GM19372 (cell line): ENCODE measurements around the gene ASCL1.

Experiments
- ATAC-seq: cut with Tn5 transposase; IDR thresholded peaks from one replicate; pipeline ENCODE4 v1.9.1; 2021; ENCODE audit warnings: mild to moderate bottlenecking, low read depth, moderate library complexity; ENCODE audit not compliant: unreplicated experiment

The ASCL1 gene

DNA sequence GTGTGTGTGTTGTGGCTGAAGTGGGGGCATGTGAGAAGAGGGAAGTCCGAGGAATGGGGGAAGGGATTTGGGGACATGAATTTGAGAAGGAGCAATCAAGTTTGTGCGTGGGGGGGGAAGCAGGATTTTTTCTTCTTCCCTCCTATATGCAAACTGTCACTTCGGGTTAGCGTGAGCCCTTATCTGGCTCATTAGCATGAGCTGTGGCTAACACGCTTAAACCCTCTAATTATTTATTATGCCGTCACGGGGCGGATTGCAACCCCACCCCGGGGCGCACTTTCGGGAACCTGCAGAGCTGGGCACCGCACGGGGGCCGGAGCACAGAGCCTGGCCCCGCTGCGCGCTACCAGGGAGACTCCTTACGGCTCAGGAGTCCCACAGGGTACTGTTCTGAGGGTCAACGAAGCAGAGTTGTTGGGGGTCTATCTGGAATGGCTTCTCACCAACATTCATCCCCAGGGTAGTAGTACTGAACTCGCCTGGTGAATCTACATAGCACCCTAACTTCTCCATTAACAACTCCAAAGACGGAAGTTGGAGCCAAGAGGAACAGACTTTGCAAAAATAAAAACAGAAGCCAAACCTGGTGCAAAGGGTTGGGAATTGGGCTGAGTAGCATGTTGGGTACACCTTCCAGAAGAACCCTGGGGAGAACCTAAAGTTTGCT lies 6.4 kb upstream of the ASCL1 start:
- no peak for ATAC-seq

DNA sequence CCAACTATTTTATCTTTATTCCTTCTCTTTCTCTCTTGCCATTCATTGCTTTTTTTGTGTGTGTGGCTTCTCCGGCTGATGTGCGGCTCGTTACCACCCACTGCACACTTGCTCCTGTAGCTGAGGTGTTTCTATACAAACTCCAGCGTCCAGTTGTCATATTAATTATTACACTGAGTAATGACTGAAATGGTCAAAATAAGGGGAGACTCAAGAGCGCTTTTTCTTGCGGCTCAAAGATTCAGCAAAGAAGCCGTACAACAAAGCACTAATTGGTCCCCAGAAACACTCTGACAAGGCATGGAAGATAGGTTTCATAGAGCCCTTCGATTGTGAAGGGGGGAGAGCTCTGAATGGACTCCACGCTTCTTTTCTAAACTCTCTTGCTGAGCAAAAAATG lies 5.6 kb upstream of the ASCL1 start:
- ATAC-seq: no peak

DNA sequence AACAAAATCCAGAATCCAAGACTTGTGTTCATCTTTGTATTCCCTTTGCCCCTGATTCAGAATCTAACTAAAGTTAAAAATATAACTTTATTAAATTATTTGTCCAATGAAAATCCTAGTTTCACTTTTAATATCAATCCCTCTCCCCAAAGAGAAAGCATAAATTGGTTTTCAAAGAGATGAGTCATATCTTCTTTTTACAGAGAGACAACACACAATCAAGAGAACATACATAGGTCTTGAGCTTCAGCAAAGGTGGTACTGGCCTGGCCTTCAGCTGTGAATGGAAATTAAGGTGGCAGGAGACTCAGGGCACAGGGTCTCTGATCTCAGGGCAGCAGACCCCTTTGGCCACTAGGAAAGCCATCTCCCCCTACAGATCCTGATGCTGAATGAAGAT lies 4.3 kb upstream of the ASCL1 start:
- ATAC-seq: no peak

DNA sequence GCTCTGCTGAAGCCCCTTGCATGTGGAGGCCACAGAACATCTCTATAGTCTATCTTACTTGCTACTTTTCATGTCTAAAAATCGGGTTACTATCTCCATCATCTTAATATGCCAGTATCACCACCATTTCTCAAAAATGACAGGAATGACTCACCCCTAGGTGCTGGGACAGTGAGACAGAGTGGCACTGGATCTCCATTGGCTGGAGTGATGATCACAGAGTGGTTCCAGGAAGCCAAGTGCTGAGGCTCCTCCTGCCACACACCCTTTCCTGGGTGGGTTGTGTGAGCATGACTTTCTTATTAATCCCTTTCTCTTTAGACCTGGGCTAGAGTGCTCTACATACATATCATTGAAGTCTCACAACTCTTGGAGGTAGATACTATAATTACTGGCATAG lies 3.3 kb upstream of the ASCL1 start:
- no peak for ATAC-seq

DNA sequence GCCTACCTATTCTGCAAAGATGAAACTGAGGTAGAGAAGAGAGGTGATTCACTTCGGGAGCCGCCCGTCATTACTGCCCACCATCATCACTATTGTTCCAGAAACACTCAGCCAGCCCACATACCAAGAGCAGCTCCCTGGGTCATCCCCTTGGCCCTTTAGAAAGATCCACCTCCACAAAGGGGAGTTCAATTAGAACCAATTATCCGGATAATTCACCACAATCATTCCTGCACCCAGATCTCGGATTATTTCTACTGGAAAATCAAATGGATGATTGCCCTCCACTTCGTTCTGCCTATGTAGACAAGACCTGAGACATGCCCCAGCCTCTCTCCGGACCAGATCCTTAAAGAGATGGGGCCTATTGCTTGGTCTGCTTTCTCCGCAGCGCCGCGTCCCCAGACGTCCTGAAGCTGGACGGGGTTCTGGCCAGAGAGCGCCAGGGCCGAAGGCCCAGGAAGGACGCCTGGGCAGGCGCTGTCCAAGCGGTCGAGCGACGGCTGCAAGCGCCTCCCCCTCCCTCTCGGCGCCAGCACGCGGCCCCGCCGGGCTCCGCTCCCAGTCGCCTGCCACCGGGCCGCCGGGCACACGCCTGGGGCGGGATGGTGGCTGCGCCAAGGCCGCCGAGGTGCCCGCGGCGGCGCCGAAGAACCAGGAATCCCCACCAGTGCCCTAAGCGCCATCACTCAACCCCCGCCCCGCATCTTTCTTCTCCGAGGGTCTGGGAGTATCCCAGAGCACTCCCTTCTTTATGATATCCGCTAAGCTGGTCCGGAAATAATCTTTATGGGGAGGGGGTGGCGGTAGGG lies 1.3 kb upstream of the ASCL1 start:
- no peak for ATAC-seq

DNA sequence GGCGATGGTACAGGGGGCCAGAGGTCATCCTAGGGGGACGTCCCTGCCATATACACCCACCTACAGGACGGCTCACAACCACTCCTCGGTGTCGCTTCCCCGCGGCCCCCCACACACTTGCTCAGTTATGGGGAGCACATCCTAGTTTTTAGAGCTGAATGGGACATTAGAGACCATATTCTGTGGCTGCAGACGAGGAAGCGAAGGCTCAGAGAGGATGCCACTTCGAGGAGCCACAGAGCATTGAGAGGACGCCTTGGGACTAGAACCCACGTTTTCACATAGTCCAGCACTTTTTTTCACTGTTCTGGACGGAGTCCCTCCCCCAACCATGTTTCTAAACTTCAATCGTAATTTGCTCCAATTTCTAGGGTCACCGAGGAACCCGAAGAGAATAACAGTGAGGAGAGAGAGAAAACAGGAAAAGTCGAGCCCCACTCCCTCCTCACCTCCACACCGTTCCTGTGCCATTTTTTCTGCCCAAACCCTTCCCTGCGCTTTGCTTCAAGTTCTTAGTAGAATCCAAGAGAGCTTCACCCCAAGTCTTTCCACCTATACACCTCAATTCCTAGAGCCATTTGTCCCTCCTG lies 641 bp upstream of the ASCL1 start:
- no peak for ATAC-seq

DNA sequence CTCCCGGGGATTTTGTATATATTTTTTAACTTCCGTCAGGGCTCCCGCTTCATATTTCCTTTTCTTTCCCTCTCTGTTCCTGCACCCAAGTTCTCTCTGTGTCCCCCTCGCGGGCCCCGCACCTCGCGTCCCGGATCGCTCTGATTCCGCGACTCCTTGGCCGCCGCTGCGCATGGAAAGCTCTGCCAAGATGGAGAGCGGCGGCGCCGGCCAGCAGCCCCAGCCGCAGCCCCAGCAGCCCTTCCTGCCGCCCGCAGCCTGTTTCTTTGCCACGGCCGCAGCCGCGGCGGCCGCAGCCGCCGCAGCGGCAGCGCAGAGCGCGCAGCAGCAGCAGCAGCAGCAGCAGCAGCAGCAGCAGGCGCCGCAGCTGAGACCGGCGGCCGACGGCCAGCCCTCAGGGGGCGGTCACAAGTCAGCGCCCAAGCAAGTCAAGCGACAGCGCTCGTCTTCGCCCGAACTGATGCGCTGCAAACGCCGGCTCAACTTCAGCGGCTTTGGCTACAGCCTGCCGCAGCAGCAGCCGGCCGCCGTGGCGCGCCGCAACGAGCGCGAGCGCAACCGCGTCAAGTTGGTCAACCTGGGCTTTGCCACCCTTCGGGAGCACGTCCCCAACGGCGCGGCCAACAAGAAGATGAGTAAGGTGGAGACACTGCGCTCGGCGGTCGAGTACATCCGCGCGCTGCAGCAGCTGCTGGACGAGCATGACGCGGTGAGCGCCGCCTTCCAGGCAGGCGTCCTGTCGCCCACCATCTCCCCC lies 777 bp downstream of the ASCL1 start:
- ATAC-seq: peak; percentile 60

DNA sequence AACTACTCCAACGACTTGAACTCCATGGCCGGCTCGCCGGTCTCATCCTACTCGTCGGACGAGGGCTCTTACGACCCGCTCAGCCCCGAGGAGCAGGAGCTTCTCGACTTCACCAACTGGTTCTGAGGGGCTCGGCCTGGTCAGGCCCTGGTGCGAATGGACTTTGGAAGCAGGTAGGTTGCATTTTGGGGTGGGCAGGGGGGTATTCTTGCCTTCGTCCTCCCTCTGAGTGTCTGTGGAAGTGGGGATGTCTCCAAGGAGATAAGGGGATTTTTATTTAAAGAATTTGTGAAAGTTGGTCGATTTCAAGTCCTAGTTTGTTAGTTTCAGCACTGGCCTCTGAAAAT lies 1.3 kb downstream of the ASCL1 start:
- no peak for ATAC-seq

DNA sequence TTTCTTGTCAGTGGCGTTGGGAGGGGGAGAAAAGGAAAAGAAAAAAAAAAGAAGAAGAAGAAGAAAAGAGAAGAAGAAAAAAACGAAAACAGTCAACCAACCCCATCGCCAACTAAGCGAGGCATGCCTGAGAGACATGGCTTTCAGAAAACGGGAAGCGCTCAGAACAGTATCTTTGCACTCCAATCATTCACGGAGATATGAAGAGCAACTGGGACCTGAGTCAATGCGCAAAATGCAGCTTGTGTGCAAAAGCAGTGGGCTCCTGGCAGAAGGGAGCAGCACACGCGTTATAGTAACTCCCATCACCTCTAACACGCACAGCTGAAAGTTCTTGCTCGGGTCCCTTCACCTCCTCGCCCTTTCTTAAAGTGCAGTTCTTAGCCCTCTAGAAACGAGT lies 1.9 kb downstream of the ASCL1 start:
- ATAC-seq: no peak

DNA sequence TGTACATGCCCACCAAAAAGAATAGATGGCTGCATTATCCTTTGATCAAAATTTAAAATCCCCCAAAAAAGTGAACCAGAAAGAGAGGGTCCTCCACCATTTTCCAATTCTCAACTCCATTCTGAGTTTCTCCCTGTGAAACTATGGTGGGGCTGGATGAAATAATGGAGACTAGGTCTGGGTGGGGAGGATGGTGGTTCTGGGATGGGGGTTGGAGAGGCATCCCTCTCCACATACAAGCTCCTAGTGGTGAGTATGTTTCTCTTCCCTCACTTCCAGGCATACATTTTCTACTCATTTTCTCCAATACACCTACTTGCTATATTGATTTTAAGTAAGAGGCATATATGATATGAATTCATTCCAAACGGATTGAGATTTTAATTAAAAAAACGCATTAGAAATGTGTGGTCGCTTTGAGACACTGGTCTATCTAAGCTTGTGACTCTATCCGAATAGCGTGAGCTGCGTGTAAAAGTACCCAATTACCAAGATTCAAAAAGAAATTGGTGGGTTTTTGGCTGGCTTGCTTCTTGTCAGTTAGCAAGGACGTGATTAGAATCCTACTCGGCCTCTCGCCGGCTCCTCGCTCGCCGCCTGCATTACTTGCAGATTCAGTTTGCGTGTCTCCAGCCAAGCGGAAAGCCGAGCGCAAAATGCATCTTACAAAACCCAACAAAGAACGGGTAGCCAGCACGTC lies 3.4 kb downstream of the ASCL1 start:
- ATAC-seq: no peak

DNA sequence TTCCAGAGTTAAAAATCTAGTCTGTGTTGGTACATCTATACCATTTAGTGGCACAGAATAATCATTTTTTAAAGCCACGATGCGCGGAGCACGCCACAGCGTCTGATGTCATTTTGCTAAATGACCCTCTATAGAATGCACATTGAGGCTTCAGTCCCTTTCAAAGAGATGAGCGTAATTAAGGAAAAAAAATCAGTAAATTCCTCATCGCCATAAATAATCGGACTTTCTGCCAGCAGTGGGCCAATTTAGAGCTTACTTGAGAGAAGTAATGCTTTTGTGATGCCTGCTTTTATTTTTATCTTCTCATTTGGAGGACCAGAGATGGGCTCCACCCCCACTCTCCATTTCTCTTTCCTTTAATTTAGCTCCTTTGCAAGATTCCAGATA lies 4.0 kb downstream of the ASCL1 start:
- ATAC-seq: no peak

DNA sequence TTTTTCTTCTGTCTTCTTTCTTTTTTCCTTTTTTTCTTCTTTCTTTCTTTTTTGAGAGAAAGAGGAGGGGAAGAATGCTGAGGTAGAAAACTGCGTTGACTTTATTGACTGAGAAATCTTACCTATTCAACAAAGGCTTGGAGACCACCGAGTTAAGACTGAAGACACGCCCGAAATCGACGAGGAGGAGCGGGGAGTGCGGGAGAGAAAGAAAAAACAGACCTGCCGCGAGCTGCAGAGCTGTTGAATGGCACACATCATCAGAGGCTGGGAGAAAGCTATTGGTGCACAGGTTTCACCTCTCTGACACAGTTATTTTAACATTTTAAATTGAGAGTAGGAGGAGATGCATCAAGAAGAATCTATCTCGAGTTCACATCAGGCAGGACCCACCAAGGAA lies 5.1 kb downstream of the ASCL1 start:
- no peak for ATAC-seq

DNA sequence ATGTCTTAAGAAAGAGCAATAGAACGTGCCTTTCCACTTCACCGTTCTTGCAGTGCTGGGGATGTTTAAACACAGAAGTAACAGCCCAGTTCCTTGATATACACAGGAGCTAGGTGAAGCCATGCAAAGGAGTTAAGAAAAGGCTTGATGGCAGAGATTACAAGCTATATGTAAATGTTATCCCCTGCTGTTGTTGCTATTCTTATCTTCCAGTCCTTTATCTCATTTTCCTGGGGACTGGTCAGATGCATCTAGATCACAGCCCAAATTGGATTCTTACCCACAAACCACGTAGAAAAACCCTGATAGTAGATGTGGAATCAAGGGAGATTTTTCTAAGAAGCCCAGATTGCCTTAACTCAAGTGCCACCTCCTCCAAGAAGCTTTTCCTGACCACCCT lies 5.5 kb downstream of the ASCL1 start:
- no peak for ATAC-seq

DNA sequence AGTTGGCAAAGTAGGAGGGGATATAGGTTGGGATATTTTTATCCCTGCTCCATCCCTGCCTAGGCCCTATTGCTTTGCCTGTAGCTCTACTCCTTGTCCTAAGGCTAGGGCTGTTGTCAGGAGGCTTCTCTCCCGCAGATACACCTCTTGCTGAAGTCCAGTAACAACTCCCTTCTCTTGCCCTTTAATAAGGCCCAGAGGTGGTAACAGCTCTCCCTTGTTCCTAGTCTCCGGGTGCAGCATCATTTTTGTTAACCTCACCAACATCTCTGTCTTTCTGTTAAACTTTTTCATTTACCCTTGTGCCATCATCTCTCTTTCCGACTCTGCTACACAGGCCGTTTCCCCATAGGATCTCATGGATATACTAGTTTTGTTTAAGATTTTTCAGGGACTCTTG lies 6.3 kb downstream of the ASCL1 start:
- ATAC-seq: no peak

DNA sequence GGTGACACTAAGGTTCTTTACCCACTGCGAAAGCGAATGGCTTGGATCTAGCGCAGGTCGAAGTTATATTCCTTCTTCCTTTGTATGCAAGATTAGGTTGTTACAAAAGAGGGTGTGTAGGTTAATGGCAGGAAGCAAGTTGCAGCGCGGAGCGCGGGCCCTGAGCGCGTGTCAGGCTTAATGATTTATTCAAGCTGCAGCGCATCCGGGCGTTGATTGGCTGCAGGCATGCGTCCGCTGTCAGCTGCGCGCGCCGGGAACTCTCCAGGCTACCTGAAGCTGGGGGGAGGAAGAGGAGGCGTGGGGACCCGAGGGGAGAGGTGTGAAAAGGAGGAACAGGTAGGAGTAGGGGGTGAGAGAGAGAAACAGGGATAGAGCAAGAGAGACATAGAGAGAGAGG lies 7.4 kb downstream of the ASCL1 start:
- ATAC-seq: no peak

DNA sequence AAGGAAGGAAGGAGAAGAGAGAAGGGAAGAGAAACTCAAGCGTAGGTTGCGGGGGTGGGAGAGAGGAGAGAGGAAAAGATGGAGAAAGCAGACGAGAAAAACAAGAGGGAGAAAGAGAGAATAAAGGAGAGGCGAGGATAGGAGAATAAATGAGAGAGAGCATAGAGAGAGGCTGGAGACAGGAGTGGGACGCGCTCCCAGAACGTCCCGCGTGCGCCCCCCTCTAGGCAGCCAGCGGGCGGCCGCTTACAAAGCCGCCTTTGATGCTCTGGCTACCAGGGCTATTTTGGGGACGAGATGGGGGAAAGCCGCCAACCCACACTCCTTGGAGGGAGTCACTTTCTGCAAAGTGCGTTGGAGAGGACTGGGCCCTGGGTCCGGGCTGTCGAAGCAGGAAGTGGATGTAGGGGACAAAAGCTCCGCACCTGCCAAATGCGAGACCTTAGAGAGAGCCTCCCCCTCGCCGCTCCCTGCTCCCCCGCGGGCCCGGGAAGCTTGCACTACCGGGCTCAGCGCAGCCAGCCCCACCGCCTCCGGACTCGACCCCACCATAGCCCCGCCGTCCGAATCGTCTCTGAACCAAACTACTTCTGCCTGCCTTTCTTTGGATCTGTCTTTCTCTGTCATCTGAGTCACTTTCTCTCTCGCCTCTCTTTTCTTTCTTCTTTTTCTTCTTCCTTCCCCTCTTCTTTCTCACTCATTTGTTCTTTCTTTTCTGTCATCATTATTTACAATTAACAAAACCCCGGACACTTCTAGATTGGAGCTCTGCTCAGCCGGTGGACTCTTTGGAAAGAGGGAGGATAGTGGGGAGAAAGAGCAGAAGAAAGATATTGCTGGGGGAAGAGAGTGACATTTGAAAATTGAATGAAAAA lies 8.0 kb downstream of the ASCL1 start:
- no peak for ATAC-seq

DNA sequence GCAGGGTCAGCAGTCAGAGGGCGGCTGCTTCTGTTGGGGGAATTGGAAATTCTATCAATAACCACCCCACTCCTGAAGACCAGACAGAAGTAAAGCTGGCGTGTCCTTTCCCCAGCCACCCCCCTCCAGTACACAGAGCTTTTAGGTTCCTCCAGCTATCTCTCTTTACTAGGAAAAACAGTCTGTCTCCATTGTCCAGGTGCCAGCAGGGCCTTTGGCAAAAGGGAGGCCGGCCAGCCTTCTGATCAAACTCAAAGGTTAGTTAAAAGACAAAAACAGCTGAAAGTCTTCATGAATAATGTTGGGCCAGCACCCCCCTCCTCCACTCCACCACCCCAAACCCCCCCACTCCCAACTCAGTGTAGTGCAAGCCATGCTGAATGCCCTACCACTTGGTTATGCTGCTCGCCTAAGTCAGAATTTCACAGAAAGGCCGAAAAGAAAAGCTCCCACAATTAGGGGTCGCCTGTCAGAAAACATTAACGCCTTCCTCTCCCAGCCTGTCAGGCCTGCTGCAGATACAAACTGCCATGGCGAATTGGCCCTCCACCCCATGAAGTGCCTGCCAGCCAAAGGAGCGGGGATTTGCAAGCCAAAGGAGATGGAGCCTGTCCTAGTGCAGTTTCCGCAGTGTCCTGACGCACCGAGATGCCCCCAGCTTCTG lies 8.9 kb downstream of the ASCL1 start:
- ATAC-seq: no peak

DNA sequence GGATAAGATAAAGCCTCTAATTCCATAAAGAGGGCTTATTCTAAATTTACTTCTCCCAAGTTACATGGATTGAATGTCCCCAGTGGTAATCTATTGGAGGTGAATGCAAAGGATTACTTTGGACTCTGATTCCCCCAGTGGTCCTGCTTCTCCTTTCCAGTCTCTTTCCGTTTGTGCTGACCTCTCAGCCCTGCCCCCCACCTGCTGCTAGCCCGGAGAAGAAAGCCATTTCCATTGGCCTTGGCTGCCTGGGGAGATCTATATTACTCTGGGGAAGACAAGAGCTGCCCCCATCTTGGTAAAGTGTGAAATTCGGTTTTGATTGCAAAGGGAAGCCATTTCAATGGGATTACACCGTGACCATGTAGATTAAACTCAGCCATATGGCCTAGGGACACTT lies 13.3 kb downstream of the ASCL1 start:
- no peak for ATAC-seq

DNA sequence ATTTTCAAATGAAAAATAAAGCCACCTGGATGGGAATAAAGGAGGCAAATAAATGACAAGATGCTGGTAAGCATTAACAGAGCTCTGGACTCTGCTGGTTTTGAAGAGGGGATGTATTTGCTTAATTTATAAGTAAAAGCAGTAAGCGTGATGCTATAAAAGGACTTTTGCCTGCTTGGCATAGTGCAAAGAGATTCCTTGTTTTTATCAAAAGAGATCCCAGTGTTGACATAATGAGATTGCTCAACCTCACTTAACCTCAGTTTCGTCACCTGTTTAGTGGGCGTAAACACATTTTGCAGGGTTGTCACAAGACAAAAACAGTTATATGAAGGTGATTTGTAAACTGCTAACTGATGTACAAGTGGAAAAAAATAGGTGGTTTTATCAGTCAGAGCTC lies 13.8 kb downstream of the ASCL1 start:
- no peak for ATAC-seq
